PC-3 (cell line): ENCODE measurements around the gene ATP5F1B. TPM values are rescaled to one million over a fixed set of nuclear protein-coding genes. Genes with fewer than 3 reads are reported as not detected.

Experiments used
- ATAC-seq: fragments of 200-7000 bp; cut with Tn5 transposase; 2 replicates; pipeline ENCODE4 v1.9.1; 2020; ENCODE audit warnings: mild to moderate bottlenecking, moderate library complexity
- BruUV-seq: library from RNA; stranded (reverse); fragments of 400-500 nt; replicated peaks from 2 replicates; lab custom pipeline; 2021; lab: Mats Ljungman, UMichigan
- CTCF ChIA-PET: fragments of 300-600 bp; sonication (Branson Sonifier 250); formaldehyde crosslinking; loops from one replicate; lab custom pipeline; 2022; ENCODE audit warnings: antibody characterized with exemption; lab: Charles Lee
- POLR2A ChIA-PET: fragments of 300-600 bp; sonication (Branson Sonifier 250); formaldehyde crosslinking; loops from one replicate; lab custom pipeline; 2022; ENCODE audit warnings: antibody characterized with exemption; ENCODE audit not compliant: unreplicated experiment; lab: Charles Lee
- DNase-seq: peaks from one replicate; pipeline ENCODE4 v3.0.0-alpha.2; 2015
- H2AFZ ChIP-seq: fragments of 300-600 bp; sonication (generic); 2 replicates; pipeline ENCODE4 v1.6.0; 2016; ENCODE audit warnings: antibody characterized with exemption, low read length
- H3F3A ChIP-seq: fragments of 300-600 bp; sonication (generic); one replicate; pipeline ENCODE4 v1.6.0; 2017; ENCODE audit warnings: antibody characterized with exemption, low read length, control low read depth, mild to moderate bottlenecking; ENCODE audit not compliant: unreplicated experiment
- H3K27ac ChIP-seq: fragments of 300-600 bp; sonication (generic); 2 replicates; pipeline ENCODE4 v1.5.1; 2016; ENCODE audit warnings: mild to moderate bottlenecking, low read length
- H3K27me3 ChIP-seq: fragments of 300-600 bp; sonication (generic); 2 replicates; pipeline ENCODE4 v1.6.1; 2016; ENCODE audit warnings: low read length, mixed read lengths
- H3K36me3 ChIP-seq: fragments of 300-600 bp; sonication (generic); 2 replicates; pipeline ENCODE4 v1.6.1; 2016; ENCODE audit warnings: low read depth, mixed run types, low read length, mixed read lengths
- H3K4me1 ChIP-seq: fragments of 300-600 bp; sonication (generic); 2 replicates; pipeline ENCODE4 v1.5.1; 2016; ENCODE audit warnings: low read length; ENCODE audit not compliant: insufficient read depth
- H3K4me2 ChIP-seq: fragments of 300-600 bp; sonication (generic); 2 replicates; pipeline ENCODE4 v1.6.0; 2016; ENCODE audit warnings: low read length
- H3K4me3 ChIP-seq: fragments of 300-600 bp; sonication (generic); 2 replicates; pipeline ENCODE4 v1.5.1; 2016; ENCODE audit warnings: mild to moderate bottlenecking, low read length, mixed read lengths
- H3K79me2 ChIP-seq: fragments of 300-600 bp; sonication (generic); 2 replicates; pipeline ENCODE4 v1.6.1; 2017; ENCODE audit warnings: low read length, mixed read lengths
- H3K9ac ChIP-seq: fragments of 300-600 bp; sonication (generic); 2 replicates; pipeline ENCODE4 v1.6.0; 2016; ENCODE audit warnings: mild to moderate bottlenecking, low read length
- H3K9me2 ChIP-seq: fragments of 300-600 bp; sonication (generic); replicated peaks from 2 replicates; pipeline ENCODE4 v1.6.1; 2016; ENCODE audit warnings: mixed run types, low read length, mixed read lengths
- H3K9me3 ChIP-seq: fragments of 300-600 bp; sonication (generic); 2 replicates; pipeline ENCODE4 v1.6.1; 2016; ENCODE audit warnings: low read length, mixed read lengths
- H4K20me1 ChIP-seq: fragments of 300-600 bp; sonication (generic); 2 replicates; pipeline ENCODE4 v1.6.1; 2016; ENCODE audit warnings: low read length, mixed read lengths
- EZH2 ChIP-seq: fragments of 300-600 bp; sonication (generic); IDR thresholded peaks from one replicate; pipeline ENCODE4 v1.6.1; 2017; ENCODE audit warnings: antibody characterized with exemption, mild to moderate bottlenecking, low read length; ENCODE audit not compliant: unreplicated experiment
- EZH2phosphoT487 ChIP-seq: fragments of 300-600 bp; sonication (generic); IDR thresholded peaks from 2 replicates; pipeline ENCODE4 v1.6.1; 2018; ENCODE audit warnings: mild to moderate bottlenecking, antibody characterized with exemption, low read length, borderline replicate concordance
- intact Hi-C: fragments of 100-400 bp; cut with micrococcal nuclease; formaldehyde crosslinking; loops from 2 replicates; pipeline ENCODE4 v1.9.0; 2023
- total RNA-seq: library from RNA; depleted of rRNA; stranded (reverse); fragments of >200 nt; gene quantifications from 2 replicates; pipeline ENCODE4 v1.2.3, GENCODE V29; 2014
- TF ChIP-seq, protein P1 (sequence below): fragments of 300-600 bp; sonication (generic); conservative IDR thresholded peaks from 2 replicates; pipeline ENCODE4 v1.5.1; 2017; ENCODE audit warnings: antibody characterized with exemption, low read depth, mild to moderate bottlenecking, low read length

Gene ATP5F1B
- total RNA-seq, 1 experiment from 2014 or later, result 1,046 TPM

DNA sequence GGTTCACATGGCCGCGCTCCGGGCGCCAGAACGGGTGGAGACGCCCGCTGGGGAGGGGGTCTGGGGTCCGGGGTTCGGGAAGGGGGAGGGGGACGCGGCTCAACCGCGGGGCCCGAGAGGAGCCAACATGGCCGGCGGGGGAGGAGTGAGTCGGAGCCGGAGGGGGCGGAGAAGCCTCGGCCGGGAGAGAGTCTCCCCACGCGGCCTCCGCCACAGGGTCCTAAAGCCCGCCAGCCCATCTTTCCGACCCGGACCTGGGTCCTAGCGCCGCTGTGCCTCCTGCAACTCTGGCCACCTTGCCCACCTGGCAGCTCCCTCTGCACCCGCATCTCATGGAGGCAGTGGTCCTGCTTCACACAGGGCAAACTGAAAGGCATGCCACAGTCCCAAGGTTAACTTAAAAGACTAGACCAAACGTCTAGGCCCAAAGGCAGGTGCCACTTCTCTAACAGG, 15.6 kb downstream of the ATP5F1B start, which contains the start of gene BAZ2A:
Gene BAZ2A, minus strand, starts transcription at position 147 of the 453 bp plus-strand sequence. CDS start 12,796 bp downstream, outside the sequence.
- no peaks in the 10 kb centered on the region for H3F3A ChIP-seq
- peaks cover 6% of the 10 kb centered on the region; the same call in 1 of the 2 replicates for H4K20me1 ChIP-seq
- H3K79me2 ChIP-seq, result peaks cover 89% of the 10 kb centered on the region
- H3K27ac ChIP-seq, result peak within 1 kb of the TSS; percentile 53
- TF ChIP-seq, protein P1, sequence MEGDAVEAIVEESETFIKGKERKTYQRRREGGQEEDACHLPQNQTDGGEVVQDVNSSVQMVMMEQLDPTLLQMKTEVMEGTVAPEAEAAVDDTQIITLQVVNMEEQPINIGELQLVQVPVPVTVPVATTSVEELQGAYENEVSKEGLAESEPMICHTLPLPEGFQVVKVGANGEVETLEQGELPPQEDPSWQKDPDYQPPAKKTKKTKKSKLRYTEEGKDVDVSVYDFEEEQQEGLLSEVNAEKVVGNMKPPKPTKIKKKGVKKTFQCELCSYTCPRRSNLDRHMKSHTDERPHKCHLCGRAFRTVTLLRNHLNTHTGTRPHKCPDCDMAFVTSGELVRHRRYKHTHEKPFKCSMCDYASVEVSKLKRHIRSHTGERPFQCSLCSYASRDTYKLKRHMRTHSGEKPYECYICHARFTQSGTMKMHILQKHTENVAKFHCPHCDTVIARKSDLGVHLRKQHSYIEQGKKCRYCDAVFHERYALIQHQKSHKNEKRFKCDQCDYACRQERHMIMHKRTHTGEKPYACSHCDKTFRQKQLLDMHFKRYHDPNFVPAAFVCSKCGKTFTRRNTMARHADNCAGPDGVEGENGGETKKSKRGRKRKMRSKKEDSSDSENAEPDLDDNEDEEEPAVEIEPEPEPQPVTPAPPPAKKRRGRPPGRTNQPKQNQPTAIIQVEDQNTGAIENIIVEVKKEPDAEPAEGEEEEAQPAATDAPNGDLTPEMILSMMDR, result no peak
- TF ChIP-seq EZH2 (no peak), EZH2phosphoT487 (no peak)
- peaks cover 37% of the 10 kb centered on the region for H3K4me1 ChIP-seq
- BruUV-seq, result no TSS peak
- no peaks in the 10 kb centered on the region for H3K27me3 ChIP-seq
- peak within 1 kb of the TSS; percentile 85 for H2AFZ ChIP-seq
- peak within 1 kb of the TSS; percentile 99 for H3K4me3 ChIP-seq
- POLR2A ChIA-PET, result no interaction called here
- H3K9ac ChIP-seq, result peak within 1 kb of the TSS; percentile 96
- CTCF ChIA-PET, result no interaction called here
- peaks cover 10% of the 10 kb centered on the region; the same call in 1 of the 2 replicates for H3K36me3 ChIP-seq
- H3K9me3 ChIP-seq, result no peaks in the 10 kb centered on the region
- DNase-seq (peak; percentile 78), ATAC-seq (peak; percentile 53)
- H3K4me2 ChIP-seq, result peak within 1 kb of the TSS; percentile 87
- no peaks in the 10 kb centered on the region for H3K9me2 ChIP-seq
- intact Hi-C loops, result no loop called here

DNA sequence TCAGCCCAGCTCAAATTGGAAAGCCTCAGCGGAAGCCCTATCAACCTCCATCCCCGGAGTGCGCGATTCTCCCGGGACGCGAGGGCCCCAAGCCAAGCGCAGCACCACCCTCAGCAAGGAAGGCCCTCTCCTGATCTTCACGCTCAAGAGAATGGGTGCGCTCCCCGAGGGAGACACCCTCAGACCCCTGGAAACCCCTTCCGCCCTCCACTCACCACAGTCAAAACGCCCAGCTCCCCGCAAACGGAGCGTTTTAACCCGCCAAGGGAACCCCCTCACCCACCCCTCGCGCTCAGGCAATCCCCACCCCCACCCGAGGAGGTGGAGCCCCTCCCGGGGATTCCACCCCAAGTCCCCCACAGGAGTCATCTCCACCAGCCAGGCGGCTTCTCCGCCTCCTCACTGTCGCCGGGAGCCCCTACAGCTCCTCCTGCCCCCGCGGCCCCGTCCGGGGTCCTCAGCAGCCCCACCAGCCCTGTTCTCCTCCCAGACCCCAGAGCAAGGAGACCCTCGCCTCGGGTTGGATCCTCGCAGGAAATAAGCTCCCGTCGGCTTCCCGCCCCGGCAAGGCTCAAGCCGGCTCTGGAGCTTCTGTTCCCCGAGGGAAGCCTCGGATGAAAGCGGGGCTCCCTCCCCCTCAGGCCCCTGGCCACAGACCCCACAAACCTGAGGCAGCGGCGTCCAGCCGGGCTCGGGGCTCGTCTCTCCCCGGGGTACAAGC, 16.2 kb downstream of the ATP5F1B start:
- Histone ChIP-seq H3K27ac (peak overlapping the region; percentile 53), H3K9ac (peak overlapping the region; percentile 96), H3K79me2 (peaks cover 92% of the 10 kb centered on the region), H3F3A (no peaks in the 10 kb centered on the region), H3K27me3 (no peaks in the 10 kb centered on the region), H3K4me2 (peak overlapping the region; percentile 87), H3K4me3 (peak overlapping the region; percentile 99), H3K9me3 (no peaks in the 10 kb centered on the region), H4K20me1 (peaks cover 6% of the 10 kb centered on the region; the same call in 1 of the 2 replicates), H3K36me3 (peaks cover 10% of the 10 kb centered on the region; the same call in 1 of the 2 replicates), H3K9me2 (no peaks in the 10 kb centered on the region), H3K4me1 (peaks cover 37% of the 10 kb centered on the region), H2AFZ (peak overlapping the region; percentile 85)
- ChIA-PET POLR2A (no interaction called here), CTCF (no interaction called here)
- TF ChIP-seq EZH2phosphoT487 (no peak), EZH2 (no peak)
- TF ChIP-seq, protein P1, result no peak
- DNase-seq (peak; percentile 18), ATAC-seq (peak; percentile 26)
- no TSS peak for BruUV-seq
- intact Hi-C loops, result no loop called here
